ENCODE results near the gene CHRNB4.

- TF ChIP-seq, protein P1, sequence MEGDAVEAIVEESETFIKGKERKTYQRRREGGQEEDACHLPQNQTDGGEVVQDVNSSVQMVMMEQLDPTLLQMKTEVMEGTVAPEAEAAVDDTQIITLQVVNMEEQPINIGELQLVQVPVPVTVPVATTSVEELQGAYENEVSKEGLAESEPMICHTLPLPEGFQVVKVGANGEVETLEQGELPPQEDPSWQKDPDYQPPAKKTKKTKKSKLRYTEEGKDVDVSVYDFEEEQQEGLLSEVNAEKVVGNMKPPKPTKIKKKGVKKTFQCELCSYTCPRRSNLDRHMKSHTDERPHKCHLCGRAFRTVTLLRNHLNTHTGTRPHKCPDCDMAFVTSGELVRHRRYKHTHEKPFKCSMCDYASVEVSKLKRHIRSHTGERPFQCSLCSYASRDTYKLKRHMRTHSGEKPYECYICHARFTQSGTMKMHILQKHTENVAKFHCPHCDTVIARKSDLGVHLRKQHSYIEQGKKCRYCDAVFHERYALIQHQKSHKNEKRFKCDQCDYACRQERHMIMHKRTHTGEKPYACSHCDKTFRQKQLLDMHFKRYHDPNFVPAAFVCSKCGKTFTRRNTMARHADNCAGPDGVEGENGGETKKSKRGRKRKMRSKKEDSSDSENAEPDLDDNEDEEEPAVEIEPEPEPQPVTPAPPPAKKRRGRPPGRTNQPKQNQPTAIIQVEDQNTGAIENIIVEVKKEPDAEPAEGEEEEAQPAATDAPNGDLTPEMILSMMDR (conservative IDR thresholded peaks at IDR 0.05 in 1 of 2, IDR thresholded peaks at IDR 0.05 in 1 of 2; ENCODE audit: extremely low read depth in 1 of 2, insufficient read depth in 1 of 2, low read depth in 1 of 2, low read length in 2 of 2) = no peak
- TF ChIP-seq EZH2 (IDR thresholded peaks at IDR 0.05; ENCODE audit: borderline replicate concordance, low read length) = no peak
These were observed 25.0 kb upstream of the CHRNB4 start for GRCh38 chr15:78666010-78666409.

All from mammary epithelial cell (primary cell).